ENCODE results near the gene MCM10. TPM values are rescaled to one million over a fixed set of nuclear protein-coding genes. Genes with fewer than 3 reads are reported as not detected.

MCM10 gene
- total and polyA plus RNA-seq, 10 of the 15 experiments (the other 5 are each of a cell fraction or from before 2014, with no cell fraction given): 5.8 to 35.1 (median 23.7) TPM

GRCh38 chr10:13223241-13223640 is 61.9 kb downstream of the MCM10 start:
- no peaks in the 10 kb centered on the region for H3K4me1 ChIP-seq (ENCODE audit: control insufficient read depth, insufficient read depth, low read length)
- TF ChIP-seq CBFB (IDR thresholded peaks at IDR 0.05; ENCODE audit: low read depth): no peak
- TF ChIP-seq NFXL1 (IDR thresholded peaks at IDR 0.05; ENCODE audit: borderline replicate concordance): no peak
- TF ChIP-seq ZSCAN29 (IDR thresholded peaks at IDR 0.05): no peak
- no peak for TF ChIP-seq NFYA (IDR thresholded peaks at IDR 0.05; ENCODE audit: borderline replicate concordance, low read depth, low read length)
- no peak for TF ChIP-seq CHD1 (IDR thresholded peaks at IDR 0.05; ENCODE audit: low read depth, low read length)
- TF ChIP-seq HDGF (IDR thresholded peaks at IDR 0.05): no peak
- TF ChIP-seq REST (IDR thresholded peaks at IDR 0.05; ENCODE audit: low read depth, low read length): no peak
- no peak for TF ChIP-seq STAT1 (conservative IDR thresholded peaks at IDR 0.05)
- no peak overlapping the region for H3K4me3 ChIP-seq
- H3K36me3 ChIP-seq (ENCODE audit: control insufficient read depth in 2 of 2, insufficient read depth in 2 of 2, low read length in 1 of 2): no peaks in the 10 kb centered on the region
- no peaks in the 10 kb centered on the region for H3K9me3 ChIP-seq (replicated peaks; ENCODE audit: control insufficient read depth, insufficient read depth, low read length)
- ChIA-PET RAD21 (ENCODE audit: unreplicated experiment) (no interaction called here), CTCF (no interaction called here), POLR2A (no interaction called here), SMC1A (ENCODE audit: uncharacterized antibody, unreplicated experiment) (no interaction called here)
- BruUV-seq (replicated peaks): no TSS peak
- no peak overlapping the region for H3K4me2 ChIP-seq (ENCODE audit: control insufficient read depth, insufficient read depth)
- intact Hi-C loops (cut with micrococcal nuclease; ENCODE audit: unreplicated experiment) (no loop called here), in situ Hi-C loops (cut with MboI) (no loop called here)
- H3K27me3 ChIP-seq (replicated peaks in 1 of 2; ENCODE audit: control insufficient read depth in 2 of 2, insufficient read depth in 2 of 2, low read length in 1 of 2): no peaks in the 10 kb centered on the region
- H4K20me1 ChIP-seq (ENCODE audit: control insufficient read depth, insufficient read depth): no peaks in the 10 kb centered on the region
- no peaks in the 10 kb centered on the region for H3K79me2 ChIP-seq (ENCODE audit: control insufficient read depth, insufficient read depth, low read length)
- no peak for FAIRE-seq
- 72% methylated on average over 9 of the region's 9 CpGs for WGBS (ENCODE audit: insufficient coverage, insufficient replicate concordance, low lambda C conversion rate, missing lambda C conversion rate)
- DNase-seq (ENCODE audit: low read depth, low spot score): no peak
- no peak for ATAC-seq
- H2AFZ ChIP-seq (ENCODE audit: control insufficient read depth, low read depth, low read length): no peak overlapping the region
- H3K27ac ChIP-seq (ENCODE audit: control insufficient read depth, insufficient read depth): no peak overlapping the region
- no peak overlapping the region for H3K9ac ChIP-seq (ENCODE audit: control insufficient read depth, insufficient read depth, low read length)

Data from GM12878 (cell line).